GM21367 (cell line): ENCODE measurements around the gene ATRIP.
"Not testable (repeated sequence)": the region's sequence is repeated elsewhere in the genome, so short reads cannot be mapped to it uniquely, and the experiment has no call there.

Source experiments
- ATAC-seq: cut with Tn5 transposase; IDR thresholded peaks from one replicate; pipeline ENCODE4 v1.9.1; 2021; ENCODE audit not compliant: unreplicated experiment

Gene ATRIP

DNA sequence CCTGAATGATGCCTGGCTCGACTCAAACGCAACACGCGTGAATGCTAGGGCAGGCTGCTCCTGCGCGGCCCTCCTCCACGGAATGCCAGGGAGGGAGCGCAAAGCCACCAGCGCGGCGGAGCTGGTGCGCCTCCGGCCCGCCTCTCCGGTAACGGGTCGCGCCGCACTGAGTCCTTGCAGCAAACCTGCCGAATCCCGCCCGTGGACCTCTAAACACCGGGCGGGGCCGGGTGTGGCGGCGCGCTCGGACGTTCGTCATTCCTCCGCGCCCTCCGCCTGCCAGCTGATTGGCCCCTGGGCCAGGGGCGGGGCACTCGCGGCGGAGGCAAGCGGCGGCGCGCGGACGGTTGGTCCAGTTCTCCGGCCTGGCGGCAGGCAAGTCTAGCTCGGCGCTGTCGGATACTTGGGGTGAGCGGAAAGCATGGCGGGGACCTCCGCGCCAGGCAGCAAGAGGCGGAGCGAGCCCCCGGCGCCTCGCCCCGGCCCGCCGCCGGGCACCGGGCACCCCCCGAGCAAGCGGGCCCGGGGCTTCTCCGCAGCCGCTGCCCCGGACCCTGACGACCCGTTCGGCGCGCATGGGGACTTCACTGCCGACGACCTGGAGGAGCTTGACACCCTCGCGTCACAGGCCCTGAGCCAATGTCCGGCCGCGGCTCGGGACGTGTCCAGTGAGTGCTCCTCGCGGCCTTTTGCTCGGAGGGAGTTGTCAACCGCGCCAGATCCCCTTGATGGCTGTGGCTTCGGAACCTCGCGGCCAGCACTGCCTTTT is at the start of gene ATRIP:
Gene ATRIP (plus strand): TSS at position 313 of the 769 bp plus-strand sequence. CDS start 109 bp downstream, at position 422.
- ATAC-seq, result peak; percentile 67

DNA sequence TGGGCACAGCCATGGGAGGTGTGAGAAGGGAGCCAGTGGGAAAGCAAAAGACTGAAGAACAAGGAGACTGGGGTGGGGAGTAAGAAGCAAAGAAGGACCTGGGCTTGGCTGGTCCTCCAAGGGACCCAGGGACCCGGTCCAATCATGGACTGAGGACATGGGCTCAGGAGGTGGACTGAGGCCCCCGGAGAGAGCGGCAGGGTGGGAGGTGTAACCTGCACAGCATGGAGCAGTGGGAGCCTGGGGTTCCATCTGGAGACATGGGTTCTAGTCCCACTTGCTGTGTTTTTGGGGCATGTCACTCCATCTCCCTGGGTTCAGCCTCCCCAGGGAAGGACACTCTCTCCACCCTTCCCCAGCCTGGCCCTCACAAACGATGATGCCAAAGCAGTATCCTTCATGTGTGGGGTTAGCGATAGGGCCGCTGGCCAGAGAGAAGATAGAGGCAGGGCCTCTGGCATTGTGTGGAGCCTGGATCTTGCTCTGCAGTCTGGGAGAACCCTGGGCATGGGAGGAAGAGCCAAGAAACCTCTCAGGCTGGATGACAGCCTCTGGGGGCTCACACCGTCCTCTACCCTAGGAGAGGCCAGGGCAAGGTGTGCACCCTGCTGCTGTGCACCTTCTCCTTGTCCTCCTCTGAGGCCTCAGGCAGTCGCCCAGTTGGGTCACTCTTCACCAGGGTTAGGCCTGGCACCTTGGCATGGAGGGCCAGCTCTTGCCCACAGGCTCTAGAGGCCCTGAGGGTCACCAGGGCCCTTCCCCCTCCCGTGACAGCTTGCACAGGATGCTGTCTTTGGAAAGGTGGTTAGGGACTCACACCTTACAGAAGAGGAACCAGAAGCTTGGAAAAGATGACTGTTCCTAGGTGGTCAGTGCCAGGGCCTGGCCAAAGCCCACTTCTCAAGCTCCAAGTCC is 48.5 kb upstream of the ATRIP start:
- ATAC-seq, result no peak

DNA sequence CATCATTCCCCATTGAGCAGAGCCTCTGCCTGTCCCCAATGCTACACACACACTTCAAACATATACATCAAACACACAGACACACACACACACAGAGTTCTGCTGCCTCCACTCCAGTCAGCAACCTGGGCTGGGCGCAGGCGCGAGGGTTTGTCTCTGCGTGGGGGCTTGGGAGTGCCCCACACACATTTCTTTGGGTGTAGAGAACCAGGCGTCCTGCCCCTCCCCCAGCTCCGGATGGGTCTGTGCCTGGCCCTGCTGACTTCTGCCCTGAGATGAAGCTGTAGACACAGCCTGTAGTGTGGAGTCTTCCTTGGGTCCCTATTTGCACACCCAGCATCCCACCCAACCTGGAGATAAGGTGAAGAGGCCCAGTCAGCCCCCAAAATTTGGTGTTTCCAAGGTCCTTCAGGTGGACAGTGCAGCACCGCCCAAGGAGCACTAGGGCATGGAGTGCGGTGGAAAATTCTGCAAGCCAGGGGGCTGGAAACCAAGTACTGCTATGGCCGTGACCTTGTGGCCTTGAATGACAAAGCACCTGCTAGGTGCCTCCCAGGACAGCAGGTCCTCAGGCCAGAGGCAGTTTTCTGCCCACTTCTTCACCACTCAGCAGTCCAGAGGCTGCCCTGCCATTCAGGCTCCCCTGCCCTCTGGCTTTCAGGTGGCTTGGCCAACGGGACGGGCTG is 47.7 kb upstream of the ATRIP start:
- no peak for ATAC-seq

DNA sequence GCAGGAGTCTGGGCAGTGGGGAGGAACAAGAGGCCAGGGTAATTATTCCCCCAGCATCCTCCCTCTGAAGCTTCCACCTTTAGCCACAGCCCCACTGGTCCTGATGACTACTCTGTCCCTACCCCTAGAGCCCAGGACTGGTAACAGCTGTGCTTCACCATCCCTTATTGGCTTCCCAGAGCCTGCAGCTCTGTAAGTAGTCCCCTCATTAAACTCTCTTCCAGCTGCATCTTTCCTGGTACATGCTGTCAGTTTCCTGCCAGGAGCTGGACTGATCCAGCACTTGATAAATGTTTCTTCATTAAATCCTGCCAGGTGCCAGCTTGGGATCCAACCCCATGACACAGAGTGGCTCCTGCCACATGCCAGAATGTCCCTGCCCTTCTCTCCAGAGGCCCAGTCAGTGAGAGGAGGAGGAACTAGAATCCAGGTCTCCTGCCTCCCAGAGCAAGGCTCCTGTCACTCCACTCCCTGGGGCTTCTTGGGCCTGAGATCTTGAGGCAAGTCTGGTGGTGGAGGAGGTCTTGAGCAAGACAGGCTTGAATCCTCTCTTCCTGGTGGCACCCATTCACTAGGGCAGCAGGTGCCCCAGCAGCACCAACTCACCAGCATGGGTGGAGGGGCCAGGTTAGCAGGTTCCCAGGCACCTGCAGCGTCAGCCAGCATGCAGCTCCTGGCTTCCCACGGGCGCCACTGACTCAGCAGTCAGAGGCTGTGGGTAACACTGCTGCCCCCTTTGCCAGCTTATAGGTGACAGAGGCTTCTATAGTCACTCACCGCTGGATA is 47.0 kb upstream of the ATRIP start:
- no peak for ATAC-seq

DNA sequence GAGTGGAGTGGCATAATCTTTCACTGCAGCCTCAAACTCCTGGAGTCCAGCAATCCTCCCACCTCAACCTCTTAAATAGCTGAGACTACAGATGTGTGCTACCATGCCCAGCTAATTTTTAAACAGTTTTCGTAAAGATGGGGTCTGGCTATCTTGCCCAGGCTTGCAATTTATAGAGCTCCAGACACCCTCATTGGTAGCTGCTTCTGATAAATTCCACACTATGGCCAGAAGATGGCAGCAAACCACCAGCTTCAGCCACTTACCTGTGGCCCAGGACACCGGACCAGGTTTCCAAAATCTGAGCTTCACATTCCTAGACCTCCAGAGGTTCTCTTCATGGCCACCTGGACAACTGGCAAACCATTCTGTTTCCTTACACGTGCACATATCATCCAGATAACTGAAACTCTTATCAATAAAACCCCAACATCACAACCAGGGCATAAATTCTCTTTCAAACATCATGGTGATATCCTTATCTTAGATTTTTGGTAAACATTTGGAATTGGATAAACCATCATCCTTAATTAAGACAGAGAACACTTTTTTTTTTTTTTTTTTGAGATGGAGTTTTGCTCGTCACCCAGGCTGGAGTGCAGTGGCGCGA is 45.6 kb upstream of the ATRIP start:
- no peak for ATAC-seq

DNA sequence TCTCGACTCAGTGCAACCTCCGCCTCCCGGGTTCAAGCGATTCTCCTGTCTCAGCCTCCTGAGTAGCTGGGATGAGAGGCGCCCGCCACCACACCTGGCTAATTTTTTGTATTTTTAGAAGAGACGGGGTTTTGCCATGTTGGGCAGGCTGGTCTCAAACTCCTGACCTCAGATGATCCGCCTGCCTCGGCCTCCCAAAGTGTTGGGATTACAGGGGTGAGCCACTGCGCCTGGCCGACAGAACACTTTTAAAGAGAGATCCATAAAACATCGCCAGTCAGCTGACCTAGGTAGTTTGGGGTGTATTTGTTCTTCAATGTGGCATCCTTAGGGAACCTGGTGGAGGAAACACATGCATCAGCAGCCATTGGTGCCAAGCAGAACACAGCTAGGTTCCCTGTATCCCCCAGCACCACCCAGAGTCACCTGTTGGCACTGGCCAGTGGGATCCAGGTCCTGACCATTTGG is 45.1 kb upstream of the ATRIP start:
- not testable (repeated sequence) for ATAC-seq

DNA sequence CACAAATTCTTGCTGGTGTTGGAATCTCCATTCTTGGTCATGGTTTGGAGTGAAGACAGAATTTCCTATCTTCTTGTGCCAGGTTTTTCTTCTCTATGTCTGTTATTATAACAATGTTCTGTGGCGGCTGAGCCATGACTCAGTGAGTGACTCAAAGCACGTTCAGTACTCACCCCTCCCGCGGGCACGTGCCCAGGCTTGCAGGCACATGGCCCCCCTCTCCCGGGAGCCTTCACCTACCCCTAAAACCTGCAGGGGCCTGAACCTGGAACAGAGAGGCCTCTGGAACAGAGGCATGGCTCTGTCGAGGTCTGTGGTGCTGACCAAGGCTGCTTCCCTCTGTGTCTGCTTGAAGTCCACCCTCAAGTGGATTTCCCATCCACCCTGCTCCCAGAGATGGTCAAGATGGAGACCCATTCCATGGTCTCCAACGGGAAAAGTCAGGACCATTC is 44.2 kb upstream of the ATRIP start:
- ATAC-seq, result no peak

DNA sequence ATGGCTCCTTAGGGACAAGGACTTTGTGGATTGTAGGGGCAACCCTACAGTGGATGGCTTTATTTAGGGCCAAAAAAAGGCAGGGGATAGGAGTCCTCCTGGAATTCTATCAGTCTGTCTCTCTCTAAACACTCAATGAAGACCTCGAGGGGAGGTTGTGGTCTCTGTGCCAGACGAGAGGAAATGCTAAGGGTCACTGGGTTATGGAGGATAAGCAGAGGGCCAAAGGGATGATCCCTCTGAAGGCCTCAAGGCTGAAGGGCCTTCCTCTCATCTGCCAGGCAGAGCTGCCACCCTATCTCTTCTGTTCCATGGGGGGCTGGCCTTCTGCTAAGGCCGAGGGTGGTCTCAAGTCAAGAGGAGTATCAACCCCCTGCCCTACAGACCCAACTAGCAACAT is 43.6 kb upstream of the ATRIP start:
- ATAC-seq, result no peak

DNA sequence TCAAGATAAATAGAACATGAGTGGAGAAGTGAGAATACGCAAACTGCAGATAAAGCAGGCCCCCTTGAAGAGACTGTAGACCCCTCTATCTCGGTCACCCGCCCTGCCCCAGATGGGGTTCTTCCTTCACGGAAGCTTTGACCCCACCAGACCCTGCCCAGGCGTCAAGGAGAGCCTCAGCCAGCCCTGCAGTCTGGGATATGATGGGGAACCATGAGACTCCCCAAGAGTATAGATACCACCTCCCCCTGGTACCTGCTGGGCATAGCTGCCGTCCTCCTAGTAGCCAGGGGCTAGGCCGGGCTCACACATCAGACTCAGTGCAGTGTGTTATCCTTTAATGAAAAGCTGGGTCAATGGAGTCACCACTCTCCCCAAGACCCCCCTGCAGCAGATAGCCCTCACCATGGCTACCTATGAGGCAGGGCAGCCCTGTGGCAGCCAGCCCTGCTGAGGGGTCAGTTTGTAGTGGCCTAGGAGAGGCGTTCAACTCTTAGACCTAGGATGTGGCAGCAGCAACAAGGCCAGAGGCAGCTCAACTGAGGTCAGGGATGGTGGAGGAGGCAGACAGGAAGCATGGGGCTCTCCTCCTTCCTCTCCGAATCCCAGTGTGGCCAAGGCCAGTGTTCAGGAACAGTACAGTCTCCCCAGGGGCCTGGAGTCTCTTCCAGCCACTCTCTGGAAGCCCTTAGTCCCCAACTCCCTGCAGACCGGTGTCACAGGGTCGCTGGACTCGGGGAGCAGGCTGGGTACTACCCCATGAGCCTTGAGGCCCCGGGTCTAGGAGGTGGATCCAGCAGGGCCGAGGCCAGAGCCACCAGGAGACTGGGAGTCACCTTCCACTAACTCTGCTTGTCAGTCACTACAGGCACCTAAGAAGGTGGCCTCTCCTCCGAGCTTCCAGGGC is 42.8 kb upstream of the ATRIP start:
- ATAC-seq, result no peak

DNA sequence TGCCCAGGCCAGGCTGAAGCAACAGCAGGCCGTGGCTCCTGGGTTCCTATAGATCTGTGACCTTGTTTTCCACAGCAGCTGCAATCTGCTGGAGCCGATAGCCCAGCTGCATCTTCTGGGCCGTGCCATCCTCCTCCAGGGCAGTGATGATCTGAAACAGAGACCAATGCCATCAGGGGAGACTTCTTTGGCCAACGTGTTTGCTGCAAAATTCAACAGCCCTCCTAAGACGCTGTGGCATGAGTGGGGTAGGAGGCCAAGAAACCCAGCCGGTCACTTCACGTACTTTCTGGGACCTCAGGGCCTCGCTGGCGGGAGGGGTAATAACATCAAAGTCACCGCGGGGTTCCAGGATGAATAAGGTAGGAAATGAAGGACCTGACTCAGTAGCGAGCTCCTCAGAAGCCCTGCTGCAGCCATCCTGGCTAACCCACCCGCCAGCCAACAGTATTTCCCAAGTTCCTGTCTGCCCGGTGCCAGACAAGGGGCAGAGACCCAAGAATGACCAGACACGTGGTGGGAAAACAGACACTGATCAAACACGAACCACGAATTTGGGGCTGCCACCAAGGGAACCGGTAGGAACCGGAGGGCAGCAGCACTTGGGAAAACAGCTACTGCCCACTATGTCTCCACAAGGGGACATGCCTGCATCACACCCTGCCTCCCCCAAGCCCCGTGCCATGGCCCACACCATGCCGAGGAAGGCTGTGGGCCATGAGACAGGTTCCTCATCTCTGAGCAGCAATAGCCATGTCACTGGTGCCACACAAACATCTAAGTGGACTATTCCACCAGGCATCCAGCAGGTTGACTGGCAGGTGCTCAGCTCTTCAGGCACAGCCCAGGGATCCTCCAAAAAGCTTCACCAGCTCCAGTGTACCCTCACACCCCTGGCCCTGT is 41.8 kb upstream of the ATRIP start:
- ATAC-seq, result no peak

DNA sequence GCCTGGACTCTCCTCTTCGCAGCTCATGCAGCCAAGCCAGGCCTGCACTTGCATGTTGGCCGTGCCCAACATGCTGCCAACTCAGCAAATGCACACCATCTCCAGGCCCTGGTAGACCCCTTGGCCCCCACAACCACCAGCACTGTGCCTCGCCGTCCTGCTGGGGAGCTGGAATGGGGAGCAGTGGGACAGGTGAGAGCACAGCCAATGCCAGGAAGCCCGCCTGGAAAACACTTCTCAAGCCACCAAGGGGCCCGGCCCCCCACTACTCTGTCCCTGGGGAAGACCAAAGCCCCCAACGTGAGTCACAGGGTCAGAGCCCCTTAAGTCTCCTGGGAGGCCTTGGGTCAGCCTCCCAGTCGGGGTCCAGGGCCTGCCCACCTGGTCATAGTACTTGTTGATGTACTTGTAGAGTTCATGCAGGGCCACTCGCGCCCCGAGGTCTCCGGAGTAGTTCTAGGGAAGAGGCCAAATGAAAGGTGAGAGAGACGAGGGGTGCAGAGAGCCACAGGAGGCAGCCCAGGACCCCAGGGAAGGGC is 41.1 kb upstream of the ATRIP start:
- ATAC-seq, result no peak

DNA sequence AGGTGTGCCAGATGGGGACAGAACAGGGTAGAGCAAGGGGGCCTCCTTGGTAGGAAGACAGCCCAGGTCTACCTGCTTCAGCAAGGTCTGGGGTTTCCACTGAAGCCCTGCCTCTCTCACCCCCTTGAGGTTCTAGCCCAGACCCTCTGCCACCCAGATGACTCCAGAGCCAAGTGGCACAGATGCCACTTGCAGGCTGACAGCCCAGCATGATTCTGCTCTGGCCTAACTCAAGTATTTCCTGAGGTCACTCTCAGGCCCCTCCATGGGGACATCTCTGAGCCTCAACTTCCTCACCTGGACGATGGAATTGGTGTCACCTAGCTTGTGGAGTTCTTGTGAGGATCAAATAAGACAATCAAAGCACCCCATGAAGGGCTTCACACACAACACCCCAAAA is 40.6 kb upstream of the ATRIP start:
- ATAC-seq, result no peak

DNA sequence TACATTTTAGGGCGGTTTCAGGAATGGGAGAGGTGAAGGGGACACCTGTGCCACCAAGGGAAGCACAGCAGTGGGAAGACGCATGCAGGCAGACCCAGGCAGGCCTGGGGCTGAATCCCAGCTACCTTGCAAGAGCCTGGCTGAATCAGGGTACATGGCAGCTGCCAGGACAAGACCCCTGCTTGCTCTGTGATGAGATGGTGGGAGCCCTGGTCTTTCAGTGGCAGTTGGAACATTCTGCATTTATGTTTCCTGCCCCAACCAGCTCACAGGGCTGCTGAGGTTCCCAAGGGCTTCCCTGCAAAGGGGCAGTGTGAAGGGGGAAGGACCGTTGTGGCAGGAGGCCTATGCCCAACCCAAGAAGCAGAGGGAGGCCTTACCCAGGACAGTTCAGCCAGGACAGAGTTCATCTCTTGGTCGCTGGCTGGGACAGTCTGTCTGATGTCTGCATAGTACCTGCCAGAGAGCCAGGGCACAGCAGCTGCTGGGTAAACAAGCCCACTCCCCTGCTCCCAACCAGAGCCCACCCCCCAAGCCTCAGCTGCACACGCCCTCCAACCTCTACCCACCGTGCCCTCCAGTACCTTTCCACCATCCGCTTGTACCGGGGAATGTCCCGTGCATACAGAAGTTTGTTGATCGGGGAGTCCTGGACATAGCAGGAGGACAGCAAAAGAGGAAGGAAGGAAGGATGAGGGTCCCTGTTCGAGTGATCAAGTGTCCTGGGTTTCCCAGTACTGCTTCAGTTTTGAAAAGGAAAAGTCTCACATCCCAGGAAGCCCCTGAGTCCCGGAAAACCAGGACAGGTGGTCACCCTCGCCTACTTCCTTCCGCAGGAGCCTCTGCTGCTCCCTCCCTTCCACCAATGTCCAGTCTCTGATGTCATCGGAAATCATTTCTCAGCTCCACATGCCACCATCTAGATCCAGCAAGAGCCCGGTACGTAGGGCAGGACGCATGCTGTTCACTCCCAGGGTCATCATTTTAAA is 39.8 kb upstream of the ATRIP start:
- no peak for ATAC-seq

DNA sequence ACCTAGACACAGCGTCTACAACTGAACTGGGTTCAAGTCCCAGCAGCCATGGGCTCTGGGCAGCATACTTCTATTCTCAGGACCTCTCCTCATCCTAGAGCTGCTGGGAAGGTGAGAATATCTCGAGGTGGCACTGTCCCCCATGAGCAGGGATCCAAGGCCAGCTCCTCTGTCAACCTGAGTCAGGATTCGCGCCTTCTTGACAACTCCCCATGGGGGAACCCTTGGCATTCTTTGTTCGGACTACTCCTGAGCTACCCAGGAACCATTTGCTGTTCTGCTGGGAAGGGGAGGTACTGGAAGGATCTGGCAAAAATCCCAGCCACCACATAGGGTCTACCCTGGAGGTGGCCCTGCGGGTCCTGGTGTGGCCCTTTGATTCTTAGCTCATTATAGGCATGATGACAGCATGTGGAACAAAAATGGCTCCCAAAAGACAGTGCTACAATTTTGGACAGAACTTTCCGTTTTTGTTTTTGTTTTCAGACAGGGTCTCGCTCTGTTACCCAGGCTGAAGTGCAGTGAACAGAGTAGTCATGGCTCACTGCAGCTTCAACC is 38.9 kb upstream of the ATRIP start:
- no peak for ATAC-seq

DNA sequence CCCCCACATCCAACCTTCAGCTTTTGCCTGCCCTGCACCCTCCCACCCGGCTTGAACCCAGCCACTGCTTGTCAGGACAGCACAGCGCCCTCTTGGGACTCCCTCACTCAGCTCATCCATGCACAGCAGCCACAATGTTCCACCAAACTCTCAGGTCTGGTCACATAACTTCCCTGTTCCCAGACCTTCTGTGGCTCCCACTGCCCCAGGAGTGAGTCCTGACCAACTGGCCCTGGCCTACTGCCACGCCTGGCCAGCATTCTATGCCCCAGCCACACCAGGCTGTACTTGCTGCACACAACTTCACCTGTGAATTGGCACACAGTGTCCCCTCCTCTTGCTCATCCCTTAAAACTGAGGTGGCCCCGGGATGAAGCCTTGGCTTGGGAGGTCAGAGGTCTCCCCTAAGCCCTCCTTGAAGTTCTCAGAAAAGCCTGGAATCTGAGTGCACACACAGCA is 37.7 kb upstream of the ATRIP start:
- ATAC-seq, result no peak
